ENCODE results near the gene LRCH1.

DNA sequence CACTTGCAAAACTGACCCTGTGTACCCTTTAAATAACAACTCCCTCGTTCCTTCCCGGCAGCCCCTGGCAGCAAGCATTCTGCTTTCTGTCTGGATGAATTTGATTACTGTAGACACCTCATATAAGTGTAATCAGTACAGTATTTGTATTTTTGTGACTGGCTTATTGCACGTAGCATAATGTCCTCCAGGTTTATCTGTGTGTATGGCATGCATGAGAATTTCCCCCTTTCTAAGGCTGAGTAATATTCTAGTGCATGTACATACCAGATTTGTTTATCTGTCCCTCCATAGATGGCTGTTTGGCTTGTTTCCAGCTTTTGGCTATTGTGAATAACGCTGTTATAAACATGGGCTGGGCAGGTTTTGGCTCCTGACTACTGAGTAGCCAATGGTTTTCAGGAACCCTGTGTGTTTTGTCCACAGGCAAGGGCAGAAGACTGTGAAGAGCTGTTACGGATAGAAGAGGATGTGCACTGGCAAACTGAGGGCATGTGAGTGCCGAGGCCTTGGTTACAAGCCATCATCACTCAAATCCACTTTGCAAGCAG, 146.0 kb downstream of the LRCH1 start:
- TF ChIP-seq, protein P1, sequence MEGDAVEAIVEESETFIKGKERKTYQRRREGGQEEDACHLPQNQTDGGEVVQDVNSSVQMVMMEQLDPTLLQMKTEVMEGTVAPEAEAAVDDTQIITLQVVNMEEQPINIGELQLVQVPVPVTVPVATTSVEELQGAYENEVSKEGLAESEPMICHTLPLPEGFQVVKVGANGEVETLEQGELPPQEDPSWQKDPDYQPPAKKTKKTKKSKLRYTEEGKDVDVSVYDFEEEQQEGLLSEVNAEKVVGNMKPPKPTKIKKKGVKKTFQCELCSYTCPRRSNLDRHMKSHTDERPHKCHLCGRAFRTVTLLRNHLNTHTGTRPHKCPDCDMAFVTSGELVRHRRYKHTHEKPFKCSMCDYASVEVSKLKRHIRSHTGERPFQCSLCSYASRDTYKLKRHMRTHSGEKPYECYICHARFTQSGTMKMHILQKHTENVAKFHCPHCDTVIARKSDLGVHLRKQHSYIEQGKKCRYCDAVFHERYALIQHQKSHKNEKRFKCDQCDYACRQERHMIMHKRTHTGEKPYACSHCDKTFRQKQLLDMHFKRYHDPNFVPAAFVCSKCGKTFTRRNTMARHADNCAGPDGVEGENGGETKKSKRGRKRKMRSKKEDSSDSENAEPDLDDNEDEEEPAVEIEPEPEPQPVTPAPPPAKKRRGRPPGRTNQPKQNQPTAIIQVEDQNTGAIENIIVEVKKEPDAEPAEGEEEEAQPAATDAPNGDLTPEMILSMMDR (IDR thresholded peaks at IDR 0.05): no peak
- TF ChIP-seq POLR2A (IDR thresholded peaks at IDR 0.05): no peak
- no peak for TF ChIP-seq EP300 (IDR thresholded peaks at IDR 0.05)
